HT-29 (cell line): ENCODE data around the gene PRPF8. TPM values are rescaled to one million over a fixed set of nuclear protein-coding genes. Genes with fewer than 3 reads are reported as not detected.
"Not testable (repeated sequence)": the region's sequence is repeated elsewhere in the genome, so short reads cannot be mapped to it uniquely, and the experiment has no call there.

Experiments
- DNase-seq: peaks from one replicate; pipeline ENCODE4 v3.0.0-alpha.2; 2015; ENCODE audit warnings: low spot score
- total RNA-seq: library from RNA; depleted of rRNA; stranded (reverse); fragments of >200 nt; shearing (Covaris generic); gene quantifications from 2 replicates; pipeline ENCODE4 v1.2.3, GENCODE V29; 2014; rRNA removed

PRPF8 gene
- total RNA-seq, result 92.7 and 92.8 TPM in 2 replicates

DNA sequence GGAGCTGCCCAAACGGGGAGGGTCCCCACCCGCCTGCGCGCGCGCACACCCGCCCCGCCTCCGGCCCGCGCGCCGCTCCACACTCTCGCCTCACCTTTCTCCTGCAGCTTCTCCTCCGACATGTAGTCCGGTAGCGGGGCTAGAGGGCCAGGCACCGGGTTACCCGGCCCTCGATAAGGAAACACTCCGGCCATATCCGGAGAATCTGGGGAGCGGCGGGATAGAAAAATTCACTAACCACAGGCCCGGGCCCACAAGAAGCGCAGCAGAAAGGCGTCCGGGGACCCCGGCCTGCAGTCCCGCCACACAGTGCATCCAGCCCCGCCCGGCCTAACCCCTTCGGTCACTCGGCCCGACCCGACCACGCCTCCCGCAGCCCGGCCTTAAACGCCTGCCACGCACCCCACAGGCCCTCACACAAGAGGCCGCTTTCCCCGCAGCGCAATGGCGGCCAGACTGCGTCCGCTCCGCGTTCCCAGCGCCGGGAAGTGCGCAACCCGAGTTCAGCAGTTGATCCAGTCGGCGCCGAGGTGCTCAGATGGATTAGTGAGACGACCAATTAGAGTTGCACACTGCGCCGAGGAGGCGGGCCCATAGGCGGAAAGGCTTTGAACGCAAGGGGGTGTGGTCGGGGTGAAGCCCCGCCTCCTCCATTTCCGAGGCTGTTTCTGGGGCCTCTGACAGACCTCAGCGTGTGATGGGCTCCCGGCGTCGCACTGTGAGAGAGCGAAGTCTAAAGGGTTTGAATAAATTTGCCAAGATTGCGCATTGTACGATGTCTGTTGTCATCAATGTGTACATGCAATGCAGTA is at the start of gene PRPF8:
Gene PRPF8 (minus strand): TSS at position 490 of the 812 bp plus-strand sequence. CDS start 296 bp downstream, at position 194.
- peak; percentile 93 for DNase-seq

DNA sequence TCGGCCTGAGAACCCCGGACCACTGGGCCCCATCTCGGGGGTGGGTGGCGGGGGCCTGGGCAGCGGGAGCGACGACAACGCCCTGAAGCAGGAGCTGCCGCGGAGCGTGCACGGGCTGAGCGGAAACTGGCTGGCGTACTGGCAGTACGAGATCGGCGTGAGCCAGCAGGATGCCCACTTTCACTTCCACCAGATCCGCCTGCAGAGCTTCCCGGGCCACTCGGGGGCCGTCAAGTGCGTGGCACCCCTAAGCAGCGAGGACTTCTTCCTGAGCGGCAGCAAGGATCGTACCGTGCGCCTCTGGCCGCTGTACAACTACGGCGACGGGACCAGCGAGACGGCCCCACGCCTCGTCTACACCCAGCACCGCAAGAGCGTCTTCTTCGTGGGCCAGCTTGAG is 49.1 kb upstream of the PRPF8 start:
- DNase-seq, result no peak

GRCh38 chr17:1732833-1733321 is 48.2 kb upstream of the PRPF8 start:
- DNase-seq, result no peak

DNA sequence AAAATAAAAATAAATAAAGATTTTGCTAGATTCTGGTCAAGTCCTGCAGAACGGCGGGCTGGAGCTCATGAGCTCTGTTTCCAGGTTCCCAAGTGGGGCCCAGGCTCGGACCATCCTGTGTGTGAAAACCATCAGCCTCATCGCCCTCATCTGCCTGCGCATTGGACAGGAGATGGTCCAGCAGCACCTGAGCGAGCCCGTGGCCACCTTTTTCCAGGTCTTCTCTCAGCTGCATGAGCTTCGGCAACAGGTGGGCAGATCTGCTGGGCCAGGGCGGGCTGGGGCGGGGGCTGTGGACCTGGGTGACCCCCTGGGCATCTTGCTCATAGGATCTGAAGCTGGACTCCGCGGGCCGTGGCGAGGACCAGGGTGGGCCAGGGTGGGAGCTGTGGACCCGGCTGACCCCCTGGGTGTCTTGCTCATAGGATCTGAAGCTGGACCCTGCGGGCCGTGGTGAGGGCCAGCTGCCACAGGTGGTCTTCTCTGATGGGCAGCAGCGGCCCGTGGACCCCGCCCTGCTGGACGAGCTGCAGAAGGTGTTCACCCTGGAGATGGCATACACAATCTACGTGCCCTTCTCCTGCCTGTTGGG is 47.7 kb upstream of the PRPF8 start:
- no peak for DNase-seq

DNA sequence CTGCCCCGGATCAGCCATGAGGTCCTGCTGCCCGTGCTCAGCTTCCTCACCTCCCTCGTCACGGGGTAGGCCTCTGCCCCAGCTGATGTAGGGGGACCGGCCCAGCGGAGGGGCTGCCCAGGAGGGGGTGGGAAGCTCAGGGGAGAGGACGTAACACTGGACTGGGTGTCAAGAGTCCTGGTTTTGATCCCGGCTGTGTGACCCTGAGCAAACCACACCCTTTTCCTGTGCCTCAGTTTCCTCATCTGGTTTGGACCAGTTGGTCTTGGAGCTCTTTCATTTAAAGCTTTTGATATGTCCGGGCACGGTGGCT is 46.5 kb upstream of the PRPF8 start:
- DNase-seq, result no peak

GRCh38 chr17:1730326-1731193 is 45.9 kb upstream of the PRPF8 start:
- DNase-seq, result no peak

DNA sequence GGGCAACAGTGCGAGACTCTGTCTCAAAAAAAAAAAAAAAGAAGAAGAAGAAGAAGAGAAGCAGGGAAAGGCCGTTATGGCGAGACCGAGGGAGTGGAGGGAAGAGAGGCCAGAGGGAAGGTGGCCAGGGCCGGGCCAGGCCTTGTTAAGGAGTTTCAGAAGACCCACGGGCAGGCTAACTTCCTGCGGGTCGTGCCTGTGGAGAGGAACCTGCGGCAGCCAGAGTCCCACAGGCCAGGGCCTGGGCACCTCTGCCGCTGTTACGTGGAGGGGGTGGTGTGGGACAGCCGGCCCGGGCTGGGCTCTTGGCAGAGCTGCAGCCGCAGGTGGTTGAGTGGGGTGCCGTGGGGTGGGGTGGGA is 45.3 kb upstream of the PRPF8 start:
- no peak for DNase-seq

DNA sequence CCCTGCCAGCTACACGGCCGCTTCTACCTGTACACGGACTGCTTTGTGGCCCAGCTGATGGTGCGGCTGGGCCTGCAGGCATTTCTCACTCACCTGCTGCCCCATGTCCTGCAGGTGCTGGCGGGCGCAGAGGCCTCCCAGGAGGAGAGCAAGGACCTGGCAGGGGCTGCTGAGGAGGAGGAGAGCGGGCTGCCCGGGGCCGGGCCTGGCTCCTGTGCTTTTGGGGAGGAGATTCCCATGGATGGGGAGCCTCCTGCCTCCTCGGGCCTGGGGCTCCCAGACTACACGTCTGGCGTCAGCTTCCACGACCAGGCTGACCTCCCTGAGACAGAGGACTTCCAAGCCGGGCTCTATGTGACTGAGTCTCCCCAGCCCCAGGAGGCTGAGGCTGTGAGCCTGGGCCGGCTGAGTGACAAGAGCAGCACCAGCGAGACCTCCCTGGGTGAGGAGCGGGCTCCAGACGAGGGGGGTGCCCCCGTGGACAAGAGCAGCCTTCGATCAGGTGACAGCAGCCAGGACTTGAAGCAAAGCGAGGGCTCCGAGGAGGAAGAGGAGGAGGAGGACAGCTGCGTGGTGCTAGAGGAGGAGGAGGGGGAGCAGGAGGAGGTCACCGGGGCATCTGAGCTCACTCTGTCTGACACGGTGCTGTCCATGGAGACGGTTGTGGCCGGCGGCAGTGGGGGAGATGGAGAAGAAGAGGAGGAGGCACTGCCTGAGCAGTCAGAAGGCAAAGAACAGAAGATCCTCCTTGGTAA is 43.4 kb upstream of the PRPF8 start:
- DNase-seq, result no peak

GRCh38 chr17:1727258-1727789 is 42.7 kb upstream of the PRPF8 start:
- no peak for DNase-seq

DNA sequence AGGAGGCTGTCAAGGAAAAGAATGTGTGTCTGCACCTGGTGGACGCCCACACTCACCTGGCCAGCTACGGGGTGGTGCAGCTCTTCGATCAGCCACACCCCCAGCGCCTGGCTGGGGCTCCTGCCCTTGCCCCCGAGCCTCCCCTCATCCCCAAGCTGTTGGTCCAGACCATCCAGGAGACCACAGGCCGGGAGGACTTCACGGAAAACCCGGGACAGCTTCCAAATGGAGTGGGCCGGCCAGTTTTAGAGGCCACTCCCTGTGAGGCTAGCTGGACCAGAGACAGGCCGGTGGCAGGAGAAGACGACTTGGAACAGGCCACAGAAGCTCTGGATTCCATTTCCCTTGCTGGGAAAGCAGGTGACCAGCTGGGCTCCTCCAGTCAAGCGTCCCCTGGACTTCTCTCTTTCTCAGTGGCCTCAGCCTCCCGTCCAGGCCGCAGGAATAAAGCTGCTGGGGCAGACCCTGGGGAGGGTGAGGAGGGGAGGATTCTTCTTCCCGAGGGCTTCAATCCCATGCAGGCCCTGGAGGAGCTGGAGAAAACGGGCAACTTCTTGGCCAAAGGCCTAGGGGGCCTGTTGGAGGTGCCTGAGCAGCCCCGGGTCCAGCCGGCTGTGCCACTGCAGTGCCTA is 42.1 kb upstream of the PRPF8 start:
- DNase-seq, result no peak

DNA sequence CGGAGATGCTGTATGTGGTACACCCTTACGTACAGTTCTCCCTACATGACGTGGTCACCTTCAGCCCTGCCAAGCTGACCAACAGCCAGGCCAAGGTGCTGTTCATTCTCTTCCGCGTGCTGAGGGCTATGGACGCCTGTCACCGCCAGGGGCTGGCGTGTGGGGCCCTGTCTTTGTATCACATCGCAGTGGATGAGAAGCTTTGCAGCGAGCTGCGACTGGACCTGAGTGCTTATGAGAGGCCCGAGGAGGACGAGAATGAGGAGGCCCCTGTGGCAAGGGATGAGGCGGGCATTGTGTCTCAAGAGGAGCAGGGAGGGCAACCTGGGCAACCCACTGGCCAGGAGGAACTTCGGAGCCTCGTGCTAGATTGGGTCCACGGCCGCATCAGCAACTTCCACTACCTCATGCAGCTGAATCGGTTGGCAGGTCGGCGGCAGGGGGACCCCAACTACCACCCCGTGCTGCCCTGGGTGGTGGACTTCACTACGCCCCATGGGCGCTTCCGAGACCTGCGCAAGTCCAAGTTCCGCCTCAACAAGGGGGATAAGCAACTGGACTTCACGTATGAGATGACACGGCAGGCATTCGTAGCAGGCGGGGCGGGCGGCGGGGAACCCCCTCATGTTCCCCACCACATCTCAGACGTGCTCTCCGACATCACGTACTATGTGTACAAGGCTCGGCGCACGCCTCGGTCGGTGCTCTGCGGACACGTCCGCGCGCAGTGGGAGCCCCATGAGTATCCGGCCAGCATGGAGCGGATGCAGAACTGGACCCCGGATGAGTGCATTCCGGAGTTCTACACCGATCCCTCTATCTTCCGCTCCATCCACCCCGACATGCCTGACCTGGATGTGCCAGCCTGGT is 41.2 kb upstream of the PRPF8 start:
- no peak for DNase-seq

DNA sequence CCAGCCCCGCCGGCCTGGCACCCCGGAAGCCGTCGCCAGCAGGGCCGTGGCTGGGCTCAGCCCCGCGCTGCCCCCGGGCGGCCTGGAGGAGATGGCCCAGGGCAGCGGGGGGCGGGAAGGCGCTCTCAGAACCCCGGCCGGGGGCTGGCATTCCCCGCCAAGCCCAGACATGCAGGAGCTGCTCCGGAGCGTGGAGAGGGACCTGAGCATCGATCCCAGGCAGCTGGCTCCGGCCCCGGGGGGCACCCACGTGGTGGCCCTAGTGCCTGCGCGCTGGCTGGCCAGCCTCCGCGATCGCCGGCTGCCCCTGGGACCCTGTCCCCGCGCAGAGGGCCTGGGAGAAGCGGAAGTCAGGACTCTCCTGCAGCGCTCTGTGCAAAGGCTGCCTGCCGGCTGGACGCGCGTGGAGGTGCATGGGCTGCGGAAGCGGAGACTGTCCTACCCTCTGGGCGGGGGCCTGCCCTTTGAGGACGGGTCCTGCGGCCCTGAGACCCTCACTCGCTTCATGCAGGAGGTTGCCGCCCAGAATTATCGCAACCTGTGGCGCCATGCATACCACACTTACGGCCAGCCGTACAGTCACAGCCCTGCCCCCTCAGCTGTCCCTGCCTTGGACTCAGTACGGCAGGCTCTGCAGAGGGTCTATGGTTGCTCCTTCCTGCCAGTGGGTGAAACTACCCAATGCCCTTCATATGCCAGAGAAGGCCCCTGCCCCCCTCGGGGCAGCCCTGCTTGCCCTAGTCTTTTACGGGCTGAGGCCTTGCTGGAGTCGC is 40.4 kb upstream of the PRPF8 start:
- DNase-seq, result no peak

DNA sequence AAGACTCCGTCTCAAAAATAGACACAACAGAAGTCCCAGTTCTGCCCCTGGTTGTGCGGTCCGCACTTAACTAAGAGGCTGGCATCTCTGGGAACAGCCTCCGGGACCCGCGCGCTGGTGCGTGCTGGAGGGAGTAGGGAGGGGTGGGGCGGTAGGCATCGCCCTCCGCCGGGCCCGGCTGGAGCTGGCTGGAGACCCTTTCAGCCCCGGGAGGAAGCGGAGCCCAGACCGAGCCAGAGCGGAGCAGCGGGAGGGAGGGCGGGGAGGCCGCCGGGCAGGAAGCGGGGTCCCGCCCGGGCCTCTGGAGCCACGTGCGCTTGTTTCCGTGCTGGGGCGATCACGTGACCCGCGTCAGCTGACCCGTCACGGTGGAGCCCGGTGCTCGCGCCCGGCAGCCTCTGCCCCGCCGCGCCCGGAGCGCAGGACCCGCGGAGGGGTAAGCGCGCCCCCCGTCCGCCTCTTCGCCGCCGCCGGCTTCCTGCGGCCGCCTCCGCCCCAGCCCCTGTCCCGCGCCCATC is 39.7 kb upstream of the PRPF8 start, which contains the start of gene WDR81:
Gene WDR81 (plus strand): TSS at position 354 of the 518 bp plus-strand sequence. CDS start 256 bp downstream, outside the sequence.
- DNase-seq, result peak; percentile 64

- DNase-seq, result not testable (repeated sequence)
Observed at GRCh38 chr17:1722022-1722421, 37.4 kb upstream of the PRPF8 start.

GRCh38 chr17:1720856-1721386 is 36.3 kb upstream of the PRPF8 start:
- peak; percentile 62 for DNase-seq

DNA sequence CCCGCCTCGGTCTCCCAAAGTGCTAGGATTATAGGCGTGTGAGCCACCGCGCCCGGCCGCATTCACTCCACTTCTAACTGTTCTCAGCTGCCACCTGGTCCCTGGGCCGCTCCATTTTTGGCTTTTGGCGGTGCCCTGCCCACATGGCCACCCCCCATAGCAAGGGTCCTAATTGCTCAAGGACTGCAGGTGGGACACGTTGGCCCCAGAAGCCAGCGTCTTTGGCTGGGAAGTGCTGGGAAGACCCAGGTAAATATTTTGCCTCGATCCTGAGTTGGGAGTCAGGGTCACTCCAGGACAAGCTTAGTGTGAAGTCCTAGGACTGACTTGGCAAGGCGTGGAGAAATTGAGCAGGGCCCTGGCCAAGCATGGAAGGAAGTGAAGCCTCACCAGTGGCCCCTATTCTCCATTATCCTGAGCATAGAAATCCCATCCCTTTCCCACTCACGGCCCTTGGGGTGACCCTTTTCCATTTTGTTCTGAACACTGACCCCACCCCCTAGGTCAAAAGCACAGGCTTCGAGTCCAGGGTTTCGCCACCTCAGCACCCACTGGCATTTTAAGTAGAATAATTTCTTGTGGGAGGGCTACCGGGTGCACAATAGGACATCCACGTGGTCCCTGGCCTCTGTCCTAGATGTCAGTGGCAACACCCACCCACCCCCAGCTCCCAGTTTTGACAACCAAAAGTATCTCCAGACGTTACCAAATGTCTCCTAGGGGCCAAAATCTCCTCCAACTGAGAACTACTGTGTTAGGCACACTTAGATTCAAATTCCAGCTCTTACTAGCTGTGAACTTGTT is 33.9 kb upstream of the PRPF8 start:
- DNase-seq, result no peak

GRCh38 chr17:1716912-1717695 is 32.4 kb upstream of the PRPF8 start:
- peak; percentile 97 for DNase-seq
